Activated CD4-positive, alpha-beta memory T cell treated with anti-CD3 and anti-CD28 coated beads for 36 hours (primary cell): Measurements from ENCODE around the gene BIRC7. TPM values are rescaled to one million over a fixed set of nuclear protein-coding genes. Genes with fewer than 3 reads are reported as not detected.

Experiments used
- CTCF ChIA-PET: fragments of 350-600 bp; sonication (Branson Sonifier 250); formaldehyde crosslinking; loops from one replicate; lab custom pipeline; 2021; ENCODE audit warnings: antibody characterized with exemption, inconsistent platforms; lab: Charles Lee
- POLR2A ChIA-PET: fragments of 350-600 bp; sonication (Branson Sonifier 250); formaldehyde crosslinking; loops from one replicate; lab custom pipeline; 2021; ENCODE audit warnings: antibody characterized with exemption; lab: Charles Lee
- DNase-seq: peaks from one replicate; pipeline ENCODE4 v3.0.0-alpha.2; 2020
- H3K27ac Mint-ChIP-seq: one replicate; pipeline ENCODE4 v1.8.0; 2021; ENCODE audit warnings: mixed read lengths
- H3K27me3 Mint-ChIP-seq: one replicate; pipeline ENCODE4 v1.8.0; 2021; ENCODE audit warnings: mixed read lengths
- H3K36me3 Mint-ChIP-seq: one replicate; pipeline ENCODE4 v1.8.0; 2021; ENCODE audit warnings: mixed read lengths
- H3K4me1 Mint-ChIP-seq: one replicate; pipeline ENCODE4 v1.8.0; 2021; ENCODE audit warnings: low read depth, mixed read lengths
- H3K4me3 Mint-ChIP-seq: one replicate; pipeline ENCODE4 v1.8.0; 2021; ENCODE audit warnings: mild to moderate bottlenecking, mixed read lengths
- H3K9me3 Mint-ChIP-seq: one replicate; pipeline ENCODE4 v1.8.0; 2021; ENCODE audit warnings: mixed read lengths
- intact Hi-C: fragments of 100-400 bp; cut with micrococcal nuclease; formaldehyde crosslinking; loops from one replicate; pipeline ENCODE4 v1.15.1; 2023
- total RNA-seq, 2 experiments: library from RNA; stranded (reverse); gene quantifications; one replicate each; pipeline ENCODE4 v1.2.3, GENCODE V29; 2021

Gene BIRC7
- total RNA-seq, 2 experiments from 2014 or later, result not detected

DNA sequence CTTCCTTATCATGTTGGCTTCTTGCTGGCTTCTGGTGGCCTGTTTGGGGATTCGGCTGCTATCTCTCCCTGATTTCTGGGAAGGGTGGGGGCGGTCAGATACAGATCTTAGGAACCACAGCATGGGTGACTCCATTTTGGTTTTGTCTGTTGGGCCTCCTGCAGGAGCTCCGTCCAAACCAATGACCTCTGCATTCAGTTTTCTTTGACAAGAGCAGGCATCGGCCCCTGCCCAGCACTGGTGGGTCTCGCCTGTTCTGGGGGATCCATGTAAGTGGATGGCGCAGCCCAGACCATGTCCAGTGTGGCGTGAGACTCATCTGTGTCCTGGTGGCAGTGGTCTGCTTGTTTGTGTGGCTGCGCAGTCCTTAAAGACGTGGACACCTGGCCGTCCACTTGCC is 28.3 kb downstream of the BIRC7 start:
- Mint-ChIP-seq H3K27ac (no peak overlapping the region), H3K27me3 (peaks cover 15% of the 10 kb centered on the region), H3K4me1 (peaks cover 2% of the 10 kb centered on the region), H3K4me3 (no peak overlapping the region), H3K36me3 (no peaks in the 10 kb centered on the region), H3K9me3 (no peaks in the 10 kb centered on the region)
- intact Hi-C loops, result no loop called here
- DNase-seq, result no peak
- ChIA-PET CTCF (no interaction called here), POLR2A (no interaction called here)

DNA sequence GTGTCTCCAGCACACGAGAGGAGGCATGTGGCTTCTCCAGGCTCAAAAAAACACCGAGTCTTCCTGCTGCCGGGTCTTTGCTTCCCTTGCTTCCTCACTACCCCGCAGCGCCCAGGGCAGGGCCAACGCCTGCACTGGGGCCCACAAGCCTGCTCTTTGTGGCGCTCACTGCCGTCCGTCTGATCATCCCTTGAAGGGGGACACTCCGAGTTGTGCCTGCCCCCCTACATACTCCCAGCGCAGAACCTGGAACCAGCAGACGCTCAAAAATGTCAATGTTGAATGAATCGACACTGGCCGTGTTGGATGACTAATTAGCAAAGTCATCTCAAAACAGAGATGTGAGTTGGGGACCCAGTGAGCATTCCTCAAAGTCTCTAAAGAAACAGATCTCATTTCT is 28.8 kb downstream of the BIRC7 start:
- no peak overlapping the region for H3K4me3 Mint-ChIP-seq
- H3K27me3 Mint-ChIP-seq, result peaks cover 11% of the 10 kb centered on the region
- no peak for DNase-seq
- intact Hi-C loops, result no loop called here
- H3K4me1 Mint-ChIP-seq, result peaks cover 2% of the 10 kb centered on the region
- ChIA-PET POLR2A (no interaction called here), CTCF (interaction anchor here (2.2 kb wide), 1 partner anchor 41 kb away, joined by 12 read pairs; no protein-coding TSS in a partner anchor)
- no peaks in the 10 kb centered on the region for H3K36me3 Mint-ChIP-seq
- no peaks in the 10 kb centered on the region for H3K9me3 Mint-ChIP-seq
- no peak overlapping the region for H3K27ac Mint-ChIP-seq

DNA sequence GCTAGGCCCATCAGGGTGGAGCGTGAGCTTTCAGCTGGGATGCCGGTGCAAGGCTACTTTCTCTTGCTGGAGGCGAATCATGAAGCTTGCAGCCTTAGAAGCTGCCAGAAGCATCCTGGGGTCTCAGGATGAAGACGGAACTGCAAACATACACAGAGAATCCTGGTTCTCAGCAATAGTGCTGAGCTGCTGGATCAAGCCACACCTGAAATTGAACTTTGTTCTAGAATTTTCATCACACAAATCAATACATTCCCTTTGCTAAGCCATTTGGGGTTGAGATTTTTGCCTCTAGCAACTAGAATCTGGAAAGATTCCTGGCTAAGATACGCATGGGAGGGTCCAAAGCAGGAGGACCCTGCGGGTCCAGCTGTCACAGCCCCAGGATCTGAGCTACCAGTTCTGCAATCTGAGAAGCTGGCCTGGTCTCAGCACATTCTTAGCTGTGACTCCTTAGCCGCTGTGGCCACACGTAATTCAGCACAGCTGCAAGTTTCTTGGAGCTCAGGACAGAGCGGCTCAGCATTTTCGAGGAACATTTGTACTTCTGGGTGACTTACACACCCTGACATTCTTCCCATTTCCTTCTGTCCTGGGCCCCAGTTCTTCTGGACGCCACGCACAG is 30.3 kb downstream of the BIRC7 start:
- Mint-ChIP-seq H3K36me3 (no peaks in the 10 kb centered on the region), H3K27me3 (peaks cover 11% of the 10 kb centered on the region), H3K9me3 (no peaks in the 10 kb centered on the region), H3K4me3 (no peak overlapping the region), H3K4me1 (peaks cover 2% of the 10 kb centered on the region), H3K27ac (no peak overlapping the region)
- intact Hi-C loops, result no loop called here
- ChIA-PET POLR2A (no interaction called here), CTCF (interaction anchor here (2.2 kb wide), 1 partner anchor 42 kb away, joined by 12 read pairs; no protein-coding TSS in a partner anchor)
- DNase-seq, result no peak

DNA sequence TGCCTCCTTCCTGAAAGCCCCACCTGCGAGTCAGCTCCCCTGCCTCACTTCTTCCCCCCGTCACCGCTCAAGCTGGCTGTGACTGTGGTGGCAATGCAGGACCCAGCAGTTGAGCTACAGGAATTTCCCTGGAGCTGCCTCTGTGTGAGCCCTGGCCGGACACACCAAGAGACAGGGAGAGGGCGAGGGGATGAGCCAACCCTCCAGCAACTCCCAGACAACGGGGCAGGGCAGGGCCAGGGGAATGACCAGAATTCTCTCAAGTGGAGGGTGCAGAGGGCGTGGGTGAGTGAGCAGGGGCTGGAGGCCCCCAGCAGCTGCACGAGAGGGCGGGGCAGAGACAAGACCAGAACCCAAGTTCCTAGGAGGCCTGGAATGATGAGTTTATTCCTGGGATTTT is 32.0 kb downstream of the BIRC7 start:
- intact Hi-C loops, result no loop called here
- peaks cover 10% of the 10 kb centered on the region for H3K27me3 Mint-ChIP-seq
- ChIA-PET CTCF (interaction anchor here (1.2 kb wide), 1 partner anchor 45 kb away, joined by 3 read pairs; no protein-coding TSS in a partner anchor), POLR2A (no interaction called here)
- no peak overlapping the region for H3K27ac Mint-ChIP-seq
- H3K4me1 Mint-ChIP-seq, result peaks cover 6% of the 10 kb centered on the region
- H3K36me3 Mint-ChIP-seq, result no peaks in the 10 kb centered on the region
- H3K4me3 Mint-ChIP-seq, result no peak overlapping the region
- H3K9me3 Mint-ChIP-seq, result no peaks in the 10 kb centered on the region
- no peak for DNase-seq

DNA sequence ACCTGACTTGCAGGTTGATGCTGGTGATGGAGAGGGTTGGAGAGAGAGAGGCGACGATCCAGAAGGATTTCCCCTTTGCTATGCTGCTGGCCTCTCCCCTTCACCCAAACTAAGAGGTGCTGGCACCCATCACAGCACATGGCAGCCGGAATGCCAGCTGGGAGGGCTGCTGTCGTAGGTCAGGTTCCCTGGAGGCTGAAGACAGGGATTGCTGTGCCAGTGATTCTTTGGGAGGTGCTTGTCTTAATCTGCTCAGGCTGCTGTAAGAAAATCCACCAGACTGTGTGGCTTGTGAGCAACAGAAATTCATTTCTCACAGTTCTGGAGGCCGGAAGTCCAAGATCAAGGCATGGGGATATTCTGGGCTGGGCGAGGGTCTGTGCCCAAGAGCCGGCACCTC is 32.6 kb downstream of the BIRC7 start:
- intact Hi-C loops, result no loop called here
- H3K27ac Mint-ChIP-seq, result no peak overlapping the region
- DNase-seq, result no peak
- H3K9me3 Mint-ChIP-seq, result no peaks in the 10 kb centered on the region
- CTCF ChIA-PET, result no interaction called here
- POLR2A ChIA-PET, result no interaction called here
- peaks cover 10% of the 10 kb centered on the region for H3K27me3 Mint-ChIP-seq
- no peak overlapping the region for H3K4me3 Mint-ChIP-seq
- H3K4me1 Mint-ChIP-seq, result peaks cover 6% of the 10 kb centered on the region
- H3K36me3 Mint-ChIP-seq, result no peaks in the 10 kb centered on the region

DNA sequence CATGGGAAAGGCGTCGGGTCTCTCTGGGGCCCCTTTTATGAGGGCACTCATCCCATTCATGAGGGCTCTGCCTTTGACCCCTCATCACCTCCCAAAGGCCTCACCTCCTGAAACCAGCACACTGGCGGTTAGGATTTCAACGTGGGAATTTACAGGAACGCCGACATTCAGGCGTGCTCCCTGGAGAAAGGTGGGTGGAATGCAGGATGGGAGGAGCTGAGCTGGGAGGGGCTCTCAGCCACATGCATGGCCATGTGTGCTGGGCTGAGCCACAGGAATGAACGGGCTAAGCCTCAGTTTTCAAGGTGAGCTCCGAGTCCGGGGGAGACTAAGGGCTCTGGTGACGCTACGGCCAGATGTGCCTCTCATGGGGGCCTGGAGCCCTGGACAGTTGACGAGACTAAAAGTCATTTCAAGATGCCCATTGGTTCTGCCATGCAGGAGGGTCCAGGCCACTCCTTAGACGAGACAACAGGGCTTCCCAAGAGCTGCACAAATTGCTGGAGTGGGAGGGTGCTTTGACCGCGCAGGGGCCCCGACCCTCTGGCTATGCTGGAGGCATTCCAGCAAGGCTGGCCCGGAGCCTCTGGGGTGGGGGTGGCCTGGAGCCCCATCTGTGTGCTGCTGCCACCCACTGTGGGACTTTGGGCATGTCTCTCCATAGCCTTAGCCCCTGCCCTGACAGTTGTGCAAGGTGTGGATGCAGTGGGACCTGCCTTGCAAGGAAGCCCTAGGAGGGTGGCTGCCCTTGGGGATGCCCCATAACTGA is 33.1 kb downstream of the BIRC7 start:
- no peaks in the 10 kb centered on the region for H3K9me3 Mint-ChIP-seq
- no peaks in the 10 kb centered on the region for H3K36me3 Mint-ChIP-seq
- CTCF ChIA-PET, result interaction anchor here (2.1 kb wide), 1 partner anchor 45 kb away, joined by 8 read pairs; no protein-coding TSS in a partner anchor
- POLR2A ChIA-PET, result no interaction called here
- H3K27me3 Mint-ChIP-seq, result peaks cover 10% of the 10 kb centered on the region
- H3K4me3 Mint-ChIP-seq, result no peak overlapping the region
- H3K4me1 Mint-ChIP-seq, result peaks cover 11% of the 10 kb centered on the region
- intact Hi-C loops, result no loop called here
- no peak for DNase-seq
- no peak overlapping the region for H3K27ac Mint-ChIP-seq

DNA sequence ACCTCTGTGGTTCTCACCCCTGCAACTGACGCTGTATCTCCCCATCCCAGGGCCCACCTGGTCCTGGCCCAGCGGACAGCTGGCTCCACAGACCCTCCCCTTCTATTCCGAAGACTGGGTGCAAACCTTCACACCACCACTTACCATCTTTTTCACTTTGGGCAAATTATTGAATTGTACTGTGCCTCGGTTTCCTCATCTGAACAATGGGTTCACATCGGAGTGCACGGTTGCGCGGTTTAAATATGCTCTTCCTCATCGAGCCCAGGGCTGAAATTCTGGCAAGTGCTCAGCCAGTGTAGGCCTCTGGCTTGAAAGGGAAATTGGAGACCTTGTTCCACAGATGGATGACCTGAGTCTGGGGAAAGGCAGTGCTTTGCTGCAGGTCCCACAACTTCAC is 34.0 kb downstream of the BIRC7 start:
- H3K27ac Mint-ChIP-seq, result no peak overlapping the region
- H3K4me1 Mint-ChIP-seq, result peaks cover 18% of the 10 kb centered on the region
- peaks cover 7% of the 10 kb centered on the region for H3K27me3 Mint-ChIP-seq
- intact Hi-C loops, result loop anchor here (5.0 kb wide), 1 partner anchor 52 kb away; the partner anchor contains the start of gene YTHDF1
- no peak for DNase-seq
- H3K9me3 Mint-ChIP-seq, result no peaks in the 10 kb centered on the region
- no peaks in the 10 kb centered on the region for H3K36me3 Mint-ChIP-seq
- CTCF ChIA-PET, result interaction anchor here (2.1 kb wide), 1 partner anchor 46 kb away, joined by 8 read pairs; no protein-coding TSS in a partner anchor
- POLR2A ChIA-PET, result no interaction called here
- no peak overlapping the region for H3K4me3 Mint-ChIP-seq

DNA sequence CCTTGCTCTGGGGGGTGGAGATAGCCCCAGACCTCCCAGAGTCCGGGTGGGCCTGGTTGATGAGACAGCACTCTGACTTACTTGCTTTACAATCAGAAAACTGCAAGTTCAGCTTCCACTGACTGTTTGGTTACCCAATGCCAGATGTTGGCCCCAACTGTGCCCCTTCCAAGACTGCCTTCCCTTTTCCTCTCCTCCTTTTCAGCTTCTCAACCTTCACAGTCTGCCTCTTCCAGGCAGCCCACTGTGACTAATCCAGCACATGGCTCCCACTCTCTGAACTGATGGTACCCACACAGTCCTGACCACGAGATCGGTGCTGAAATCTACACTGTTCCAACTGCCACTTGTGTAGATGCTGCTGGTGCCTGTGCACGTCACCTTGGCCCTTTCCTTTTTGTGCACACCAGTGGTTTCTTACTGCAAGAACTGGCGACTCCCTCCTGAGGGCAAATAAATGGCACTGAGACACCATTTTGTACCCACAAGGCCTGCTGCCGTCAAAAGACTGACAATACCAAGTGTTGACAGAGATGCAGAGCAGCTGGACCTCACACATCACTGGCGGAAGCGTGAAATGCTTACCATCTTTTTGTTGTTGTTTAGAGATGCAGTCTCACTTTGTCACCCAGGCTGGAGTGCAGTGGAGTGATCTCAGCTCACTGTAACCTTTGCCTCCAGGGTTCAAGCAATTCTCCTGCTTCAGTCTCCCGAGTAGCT is 35.1 kb downstream of the BIRC7 start:
- POLR2A ChIA-PET, result no interaction called here
- Mint-ChIP-seq H3K27ac (no peak overlapping the region), H3K9me3 (no peaks in the 10 kb centered on the region), H3K27me3 (peaks cover 6% of the 10 kb centered on the region), H3K4me3 (peak overlapping the region; percentile 13), H3K36me3 (no peaks in the 10 kb centered on the region), H3K4me1 (peaks cover 24% of the 10 kb centered on the region)
- intact Hi-C loops, result loop anchor here (5.0 kb wide), 1 partner anchor 53 kb away; the partner anchor contains the start of gene YTHDF1
- CTCF ChIA-PET, result interaction anchor here (1.0 to 3.0 kb wide), 3 partner anchors 47 to 56 kb away, joined by 3 to 25 read pairs (median 8); no protein-coding TSS in a partner anchor
- DNase-seq, result no peak

DNA sequence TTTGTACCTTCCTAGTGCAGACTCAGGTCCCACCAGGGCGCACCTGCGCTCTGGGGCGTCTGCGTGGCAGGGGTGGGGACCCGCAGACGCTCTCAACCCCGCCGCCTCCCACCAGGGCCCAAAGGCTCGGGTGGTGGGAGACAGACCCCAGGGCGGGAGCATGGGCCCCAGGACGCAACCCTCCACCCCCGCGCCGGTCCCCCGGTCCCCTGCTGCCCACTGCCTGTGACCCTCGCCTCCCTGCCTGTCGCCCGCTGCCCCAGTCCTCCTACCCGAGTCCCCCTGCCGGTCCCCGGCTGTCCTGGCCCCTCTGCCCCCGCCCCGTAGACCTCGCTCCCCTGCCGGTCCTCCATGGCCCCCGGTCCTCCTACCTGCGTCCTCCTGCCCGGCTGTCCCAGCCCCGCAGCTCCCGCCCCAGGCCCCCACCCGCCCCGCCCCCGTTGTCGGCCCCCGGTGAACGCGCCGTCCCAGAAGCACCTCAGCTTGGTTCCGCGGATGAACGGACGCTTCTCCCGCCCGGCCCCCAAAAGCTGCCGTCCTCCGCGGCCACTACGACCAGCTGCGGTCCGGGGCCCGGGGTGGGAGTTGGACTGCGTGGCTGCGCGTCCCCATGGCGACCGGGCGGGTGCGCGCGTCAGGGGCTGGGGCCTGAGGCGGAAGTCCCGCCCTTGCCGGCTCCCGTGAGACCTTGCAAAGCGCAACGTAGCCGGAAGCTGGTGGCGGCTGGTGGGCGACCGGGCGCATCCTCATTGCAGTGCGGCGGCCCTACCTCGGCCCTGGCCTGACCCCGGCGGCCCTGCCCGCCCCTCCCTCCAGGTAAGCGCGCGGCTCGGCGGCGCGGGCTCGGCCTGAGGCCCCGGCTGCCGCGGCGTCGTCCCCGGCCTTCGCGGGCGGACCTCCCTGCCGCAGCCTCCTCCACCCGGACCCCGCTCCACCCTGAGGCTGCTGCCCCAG is 36.7 kb downstream of the BIRC7 start, which contains the start of gene ARFGAP1:
Gene ARFGAP1 (plus strand): TSS at position 709 of the 954 bp plus-strand sequence. CDS start 2,768 bp downstream, outside the sequence.
- intact Hi-C loops, result loop anchor here (5.0 kb wide), 1 partner anchor 55 kb away; the partner anchor contains the start of gene YTHDF1
- DNase-seq, result peak; percentile 94
- Mint-ChIP-seq H3K27me3 (no peaks in the 10 kb centered on the region), H3K4me3 (peak within 1 kb of the TSS; percentile 81), H3K36me3 (peaks cover 4% of the 10 kb centered on the region), H3K27ac (peak within 1 kb of the TSS; percentile 61), H3K4me1 (peaks cover 24% of the 10 kb centered on the region), H3K9me3 (no peaks in the 10 kb centered on the region)
- ChIA-PET CTCF (interaction anchor here (0.7 to 3.0 kb wide), 4 partner anchors 9 to 49 kb away, joined by 3 to 25 read pairs (median 4); no protein-coding TSS in a partner anchor), POLR2A (interaction anchor here (1.0 to 1.5 kb wide), 2 partner anchors 15 to 57 kb away, joined by 3 to 6 read pairs; no protein-coding TSS in a partner anchor)

DNA sequence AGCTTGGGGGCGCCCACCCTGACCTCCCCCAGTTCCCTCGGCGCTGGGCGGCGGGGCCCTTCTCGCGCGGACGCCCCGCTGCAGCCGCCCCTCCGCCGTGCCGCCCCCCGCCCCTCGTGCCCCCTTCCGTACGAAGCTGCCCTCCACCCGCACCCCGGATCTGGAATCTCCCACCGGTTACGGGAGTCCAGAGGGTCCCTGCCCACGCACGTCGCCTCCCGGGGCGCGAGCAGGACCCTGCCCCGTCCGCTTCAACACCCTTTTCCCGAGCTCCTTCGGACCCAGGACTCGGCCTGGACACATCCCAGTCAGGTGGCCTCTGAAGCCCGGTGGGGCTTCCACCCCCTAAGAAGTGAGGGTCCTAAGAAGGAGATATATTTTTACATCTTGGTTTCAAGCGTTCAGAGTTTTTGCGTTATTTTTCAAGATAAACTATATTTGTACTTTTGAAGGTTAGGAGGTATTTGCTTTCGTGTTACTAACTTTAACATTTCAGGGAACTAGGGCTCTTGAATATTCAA is 37.4 kb downstream of the BIRC7 start:
- Mint-ChIP-seq H3K9me3 (no peaks in the 10 kb centered on the region), H3K27ac (peak overlapping the region; percentile 61), H3K27me3 (no peaks in the 10 kb centered on the region), H3K4me3 (peak overlapping the region; percentile 81), H3K4me1 (peaks cover 24% of the 10 kb centered on the region), H3K36me3 (peaks cover 4% of the 10 kb centered on the region)
- ChIA-PET POLR2A (interaction anchor here (1.0 to 1.5 kb wide), 2 partner anchors 15 to 58 kb away, joined by 3 to 6 read pairs; no protein-coding TSS in a partner anchor), CTCF (interaction anchor here (0.7 to 3.0 kb wide), 4 partner anchors 8 to 50 kb away, joined by 3 to 25 read pairs (median 4); no protein-coding TSS in a partner anchor)
- intact Hi-C loops, result loop anchor here (5.0 kb wide), 1 partner anchor 56 kb away; the partner anchor contains the start of gene YTHDF1
- no peak for DNase-seq
